Measurements from ENCODE around the gene ATF7. TPM values are rescaled to one million over a fixed set of nuclear protein-coding genes. Genes with fewer than 3 reads are reported as not detected.

ATF7 gene
- total and polyA plus RNA-seq, 2 of the 13 experiments (the other 11 are each of a cell fraction or from before 2014, with no cell fraction given) = 9.6 to 16.2 TPM

GRCh38 chr12:53508534-53509170, 117.5 kb downstream of the ATF7 start (continued):
- TF ChIP-seq ZFP91 (CRISPR knock-in tag; IDR thresholded peaks at IDR 0.05; ENCODE audit: borderline replicate concordance) (0 out of 2 replicates have a peak, but pooled peaks have one; percentile 26), IRF2 (CRISPR knock-in tag; IDR thresholded peaks at IDR 0.05) (peak; percentile 54; the same call in 1 of the 2 replicates), MAFG (CRISPR knock-in tag; IDR thresholded peaks at IDR 0.05) (no peak), ZNF263 (CRISPR knock-in tag; IDR thresholded peaks at IDR 0.05) (peak; percentile 43; the same call in 1 of the 2 replicates), SOX6 (IDR thresholded peaks at IDR 0.05) (no peak), SOX6 (CRISPR knock-in tag; IDR thresholded peaks at IDR 0.05) (0 out of 2 replicates have a peak, but pooled peaks have one; percentile 10), ZNF574 (CRISPR knock-in tag; IDR thresholded peaks at IDR 0.05) (peak; percentile 63), RCOR2 (CRISPR knock-in tag; IDR thresholded peaks at IDR 0.05) (no peak), DRAP1 (CRISPR knock-in tag; IDR thresholded peaks at IDR 0.05) (0 out of 2 replicates have a peak, but pooled peaks have one; percentile 34), ZNF10 (CRISPR knock-in tag; IDR thresholded peaks at IDR 0.05; ENCODE audit: borderline replicate concordance, low read depth) (no peak), SRSF9 (IDR thresholded peaks at IDR 0.05; ENCODE audit: borderline replicate concordance, insufficient read depth, low read depth, low read length, poor library complexity, severe bottlenecking) (no peak), ZNF567 (CRISPR knock-in tag; IDR thresholded peaks at IDR 0.05; ENCODE audit: borderline replicate concordance) (no peak), RAD51 (IDR thresholded peaks at IDR 0.05; ENCODE audit: borderline replicate concordance) (no peak), ZMAT3 (CRISPR knock-in tag; conservative IDR thresholded peaks at IDR 0.05) (0 out of 2 replicates have a peak, but pooled peaks have one; percentile 36), NBN (conservative IDR thresholded peaks at IDR 0.05) (no peak), ZNF737 (CRISPR knock-in tag; IDR thresholded peaks at IDR 0.05; ENCODE audit: borderline replicate concordance) (no peak), ZNF138 (CRISPR knock-in tag; IDR thresholded peaks at IDR 0.05; ENCODE audit: low read depth) (no peak), ZFY (CRISPR knock-in tag; IDR thresholded peaks at IDR 0.05) (no peak), ZNF720 (CRISPR knock-in tag; IDR thresholded peaks at IDR 0.05) (no peak), ZNF564 (CRISPR knock-in tag; IDR thresholded peaks at IDR 0.05) (no peak), ELF1 (CRISPR knock-in tag; IDR thresholded peaks at IDR 0.05) (0 out of 2 replicates have a peak, but pooled peaks have one; percentile 35), KLF9 (CRISPR knock-in tag; IDR thresholded peaks at IDR 0.05; ENCODE audit: low read depth) (no peak), ZNF17 (CRISPR knock-in tag; IDR thresholded peaks at IDR 0.05) (no peak), RAD21 (CRISPR knock-in tag; IDR thresholded peaks at IDR 0.05) (peak; percentile 86), GRHL1 (CRISPR knock-in tag; conservative IDR thresholded peaks at IDR 0.05) (no peak)
- TF ChIP-seq, protein P1, sequence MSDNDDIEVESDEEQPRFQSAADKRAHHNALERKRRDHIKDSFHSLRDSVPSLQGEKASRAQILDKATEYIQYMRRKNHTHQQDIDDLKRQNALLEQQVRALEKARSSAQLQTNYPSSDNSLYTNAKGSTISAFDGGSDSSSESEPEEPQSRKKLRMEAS (IDR thresholded peaks at IDR 0.05) = no peak

Measured in HepG2 (cell line).